CD4-positive, alpha-beta T cell (primary cell): ENCODE data around the gene CARS2. TPM values are rescaled to one million over a fixed set of nuclear protein-coding genes. Genes with fewer than 3 reads are reported as not detected.

Experiments used
- ATAC-seq: fragments of 200-7000 bp; cut with Tn5 transposase; one replicate; pipeline ENCODE4 v1.10.0; 2022; ENCODE audit warnings: mild to moderate bottlenecking; ENCODE audit not compliant: poor library complexity
- CTCF ChIA-PET: fragments of 350-600 bp; sonication (Branson Sonifier 250); formaldehyde crosslinking; loops from one replicate; lab custom pipeline; 2021; ENCODE audit warnings: antibody characterized with exemption, inconsistent platforms; lab: Charles Lee
- POLR2A ChIA-PET: fragments of 350-600 bp; sonication (Branson Sonifier 250); formaldehyde crosslinking; loops from one replicate; lab custom pipeline; 2021; ENCODE audit warnings: antibody characterized with exemption, inconsistent platforms; lab: Charles Lee
- DNase-seq, 14 experiments: peaks; one replicate each; pipeline ENCODE4 v3.0.0-alpha.2; 2013 to 2020; ENCODE audit warnings: mixed read lengths in 2 of 14
- H3K27ac ChIP-seq, 2 donors: one replicate each; pipeline versions ENCODE4 v1.5.1 to v1.7.0; 2013; ENCODE audit warnings: low read length in 2 of 2, low read depth in 1 of 2, mild to moderate bottlenecking in 1 of 2
- H3K27me3 ChIP-seq, 2 experiments: 1 replicate in 1 of 2; 2 replicates in 1 of 2; pipeline versions ENCODE4 v1.6.1 to v1.7.0; 2013; ENCODE audit warnings: low read length in 2 of 2, control low read depth in 1 of 2, mild to moderate bottlenecking in 1 of 2, moderate library complexity in 1 of 2; ENCODE audit not compliant: insufficient read depth in 2 of 2, control insufficient read depth in 1 of 2
- H3K36me3 ChIP-seq: one replicate; pipeline ENCODE4 v1.6.1; 2013; ENCODE audit warnings: low read length, control low read depth; ENCODE audit not compliant: insufficient read depth
- H3K4me1 ChIP-seq: one replicate; pipeline ENCODE4 v1.6.1; 2013; ENCODE audit warnings: low read length, control low read depth; ENCODE audit not compliant: insufficient read depth
- H3K4me3 ChIP-seq: one replicate; pipeline ENCODE4 v1.5.1; 2013; ENCODE audit warnings: mild to moderate bottlenecking, low read length, moderate library complexity
- H3K9me3 ChIP-seq, 2 experiments: 1 replicate in 1 of 2; 2 replicates in 1 of 2; pipeline versions ENCODE4 v1.6.1 to v1.7.0; 2013; ENCODE audit warnings: low read length in 2 of 2, mild to moderate bottlenecking in 2 of 2, control low read depth in 1 of 2, moderate library complexity in 1 of 2; ENCODE audit not compliant: control insufficient read depth in 1 of 2, insufficient read depth in 1 of 2
- H3K27ac Mint-ChIP-seq: one replicate; pipeline ENCODE4 v1.8.0; 2020; ENCODE audit warnings: mixed read lengths
- H3K27me3 Mint-ChIP-seq: one replicate; pipeline ENCODE4 v1.8.0; 2021; ENCODE audit warnings: mixed read lengths
- H3K36me3 Mint-ChIP-seq: one replicate; pipeline ENCODE4 v1.8.0; 2021; ENCODE audit warnings: low read depth, mixed read lengths
- H3K4me1 Mint-ChIP-seq: one replicate; pipeline ENCODE4 v1.8.0; 2021; ENCODE audit warnings: low read depth, mixed read lengths
- H3K4me3 Mint-ChIP-seq: one replicate; pipeline ENCODE4 v1.8.0; 2020; ENCODE audit warnings: mild to moderate bottlenecking, mixed read lengths
- H3K9me3 Mint-ChIP-seq: one replicate; pipeline ENCODE4 v1.8.0; 2020; ENCODE audit warnings: mixed read lengths
- intact Hi-C, 2 experiments: fragments of 100-400 bp; cut with DNase I in 1 of 2; cut with micrococcal nuclease in 1 of 2; formaldehyde crosslinking; loops; one replicate each; pipeline versions ENCODE4 v1.15.1 to v1.9.0; 2023 to 2025; cut with DNase I, micrococcal nuclease
- total RNA-seq, 174 experiments: library from RNA in 2 of 174; stranded (reverse) in 2 of 174; gene quantifications; one replicate each; pipeline ENCODE4 v1.2.3 and lab custom pipeline; 2021 to 2026
- TF ChIP-seq, protein P1 (sequence below): fragments of 200-600 bp; IDR thresholded peaks from one replicate; pipeline ENCODE4 v1.8.0; 2022; ENCODE audit warnings: antibody characterized with exemption, mild to moderate bottlenecking

The CARS2 gene
- total RNA-seq, 2 experiments from 2014 or later: 50.2 to 56.5 TPM

DNA sequence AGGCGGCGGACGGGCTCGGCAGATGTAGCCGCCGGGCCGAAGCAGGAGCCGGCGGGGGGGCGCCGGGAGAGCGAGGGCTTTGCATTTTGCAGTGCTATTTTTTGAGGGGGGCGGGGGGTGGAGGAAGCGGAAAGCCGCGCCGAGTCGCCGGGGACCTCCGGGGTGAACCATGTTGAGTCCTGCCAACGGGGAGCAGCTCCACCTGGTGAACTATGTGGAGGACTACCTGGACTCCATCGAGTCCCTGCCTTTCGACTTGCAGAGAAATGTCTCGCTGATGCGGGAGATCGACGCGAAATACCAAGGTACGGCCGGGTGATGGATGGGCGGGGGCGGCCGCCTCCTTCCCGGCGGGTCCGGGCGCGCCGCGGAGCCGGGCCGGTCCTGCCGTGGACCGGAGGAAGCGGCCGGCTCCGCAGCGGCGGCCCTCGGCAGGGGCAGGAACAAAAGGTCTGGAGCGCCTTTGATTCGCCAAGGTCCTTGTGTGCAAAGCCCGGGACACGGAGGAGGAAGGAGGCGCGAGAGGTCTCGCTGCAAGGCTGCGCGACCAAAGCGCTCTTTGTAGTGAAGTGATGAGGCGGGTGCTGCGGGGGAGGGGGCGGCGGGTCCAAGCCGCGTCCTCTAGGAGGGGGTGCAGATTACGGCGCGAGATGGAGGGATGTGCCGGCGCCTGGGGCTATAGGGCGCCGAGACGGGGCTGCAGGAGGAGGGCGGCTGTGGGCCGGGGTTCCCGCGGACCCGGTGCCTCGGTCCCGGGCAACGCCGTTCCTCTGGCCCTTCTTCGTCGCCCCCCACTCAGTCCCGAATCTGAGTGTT lies 8.3 kb upstream of the CARS2 start:
- no peaks in the 10 kb centered on the region for H3K27me3 ChIP-seq
- H3K9me3 Mint-ChIP-seq: no peaks in the 10 kb centered on the region
- ATAC-seq (peak; percentile 8), DNase-seq (peak; percentile 64 to 92 (median 76))
- peak overlapping the region; percentile 98 for H3K4me3 Mint-ChIP-seq
- H3K4me1 ChIP-seq: peaks cover 36% of the 10 kb centered on the region
- POLR2A ChIA-PET: interaction anchor here (1.0 to 3.1 kb wide), 7 partner anchors 9 to 475 kb away, joined by 3 to 55 read pairs (median 5); partner anchors contain the start of genes ANKRD10, CARS2 and RAB20
- peak overlapping the region; percentile 94 for H3K27ac Mint-ChIP-seq
- H3K9me3 ChIP-seq: peaks cover 0 to 6% of the 10 kb centered on the region in 2 experiments
- H3K36me3 Mint-ChIP-seq: peaks cover 37% of the 10 kb centered on the region
- intact Hi-C loops: loop anchor here (2.0 to 10.0 kb wide), 5 partner anchors 31 to 929 kb away; partner anchors contain the start of genes ANKRD10 (in 1 of the 2), IRS2 (in 1 of the 2) and NAXD (in 1 of the 2)
- H3K4me1 Mint-ChIP-seq: peaks cover 32% of the 10 kb centered on the region
- peaks cover 5% of the 10 kb centered on the region for H3K36me3 ChIP-seq
- H3K27me3 Mint-ChIP-seq: peaks cover 4% of the 10 kb centered on the region
- H3K27ac ChIP-seq: peak overlapping the region; percentile 89
- CTCF ChIA-PET: interaction anchor here (0.6 kb wide), 1 partner anchor 1221 kb away, joined by 3 read pairs; no protein-coding TSS in a partner anchor
- peak overlapping the region; percentile 96 for H3K4me3 ChIP-seq
- TF ChIP-seq, protein P1, sequence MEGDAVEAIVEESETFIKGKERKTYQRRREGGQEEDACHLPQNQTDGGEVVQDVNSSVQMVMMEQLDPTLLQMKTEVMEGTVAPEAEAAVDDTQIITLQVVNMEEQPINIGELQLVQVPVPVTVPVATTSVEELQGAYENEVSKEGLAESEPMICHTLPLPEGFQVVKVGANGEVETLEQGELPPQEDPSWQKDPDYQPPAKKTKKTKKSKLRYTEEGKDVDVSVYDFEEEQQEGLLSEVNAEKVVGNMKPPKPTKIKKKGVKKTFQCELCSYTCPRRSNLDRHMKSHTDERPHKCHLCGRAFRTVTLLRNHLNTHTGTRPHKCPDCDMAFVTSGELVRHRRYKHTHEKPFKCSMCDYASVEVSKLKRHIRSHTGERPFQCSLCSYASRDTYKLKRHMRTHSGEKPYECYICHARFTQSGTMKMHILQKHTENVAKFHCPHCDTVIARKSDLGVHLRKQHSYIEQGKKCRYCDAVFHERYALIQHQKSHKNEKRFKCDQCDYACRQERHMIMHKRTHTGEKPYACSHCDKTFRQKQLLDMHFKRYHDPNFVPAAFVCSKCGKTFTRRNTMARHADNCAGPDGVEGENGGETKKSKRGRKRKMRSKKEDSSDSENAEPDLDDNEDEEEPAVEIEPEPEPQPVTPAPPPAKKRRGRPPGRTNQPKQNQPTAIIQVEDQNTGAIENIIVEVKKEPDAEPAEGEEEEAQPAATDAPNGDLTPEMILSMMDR: peak; percentile 34

DNA sequence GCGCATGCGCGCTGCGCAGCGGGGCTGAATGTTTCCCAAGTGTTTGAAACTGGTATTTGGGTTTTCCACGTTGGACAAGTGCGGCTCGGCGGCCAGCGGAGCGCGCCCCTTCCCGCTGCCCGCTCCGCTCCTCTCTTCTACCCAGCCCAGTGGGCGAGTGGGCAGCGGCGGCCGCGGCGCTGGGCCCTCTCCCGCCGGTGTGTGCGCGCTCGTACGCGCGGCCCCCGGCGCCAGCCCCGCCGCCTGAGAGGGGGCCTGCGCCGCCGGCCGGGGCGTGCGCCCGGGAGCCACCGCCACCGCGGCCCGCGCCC lies 7.7 kb upstream of the CARS2 start, which contains the start of gene ING1:
TSS of gene ING1 (plus strand) at position 59 of the 311 bp plus-strand sequence. CDS start 450 bp downstream, outside the sequence.
- TF ChIP-seq, protein P1: no peak
- no peaks in the 10 kb centered on the region for H3K27me3 ChIP-seq
- Mint-ChIP-seq H3K27me3 (peaks cover 4% of the 10 kb centered on the region), H3K4me1 (peaks cover 30% of the 10 kb centered on the region), H3K36me3 (peaks cover 37% of the 10 kb centered on the region), H3K27ac (peak within 1 kb of the TSS; percentile 97), H3K9me3 (no peaks in the 10 kb centered on the region), H3K4me3 (peak within 1 kb of the TSS; percentile 98)
- H3K4me1 ChIP-seq: peaks cover 32% of the 10 kb centered on the region
- POLR2A ChIA-PET: interaction anchor here (1.0 to 3.1 kb wide), 4 partner anchors 9 to 475 kb away, joined by 3 to 55 read pairs (median 16); partner anchors contain the start of genes ANKRD10 and CARS2
- ATAC-seq: no peak
- intact Hi-C loops: loop anchor here (2.0 to 10.0 kb wide), 4 partner anchors 99 to 929 kb away; partner anchors contain the start of genes ANKRD10 (in 1 of the 2), IRS2 (in 1 of the 2) and NAXD (in 1 of the 2)
- peak within 1 kb of the TSS; percentile 96 for H3K4me3 ChIP-seq
- H3K36me3 ChIP-seq: no peaks in the 10 kb centered on the region
- no peaks in the 10 kb centered on the region for H3K9me3 ChIP-seq
- peak within 1 kb of the TSS; percentile 97 to 99 for H3K27ac ChIP-seq
- CTCF ChIA-PET: no interaction called here
- no peak for DNase-seq

DNA sequence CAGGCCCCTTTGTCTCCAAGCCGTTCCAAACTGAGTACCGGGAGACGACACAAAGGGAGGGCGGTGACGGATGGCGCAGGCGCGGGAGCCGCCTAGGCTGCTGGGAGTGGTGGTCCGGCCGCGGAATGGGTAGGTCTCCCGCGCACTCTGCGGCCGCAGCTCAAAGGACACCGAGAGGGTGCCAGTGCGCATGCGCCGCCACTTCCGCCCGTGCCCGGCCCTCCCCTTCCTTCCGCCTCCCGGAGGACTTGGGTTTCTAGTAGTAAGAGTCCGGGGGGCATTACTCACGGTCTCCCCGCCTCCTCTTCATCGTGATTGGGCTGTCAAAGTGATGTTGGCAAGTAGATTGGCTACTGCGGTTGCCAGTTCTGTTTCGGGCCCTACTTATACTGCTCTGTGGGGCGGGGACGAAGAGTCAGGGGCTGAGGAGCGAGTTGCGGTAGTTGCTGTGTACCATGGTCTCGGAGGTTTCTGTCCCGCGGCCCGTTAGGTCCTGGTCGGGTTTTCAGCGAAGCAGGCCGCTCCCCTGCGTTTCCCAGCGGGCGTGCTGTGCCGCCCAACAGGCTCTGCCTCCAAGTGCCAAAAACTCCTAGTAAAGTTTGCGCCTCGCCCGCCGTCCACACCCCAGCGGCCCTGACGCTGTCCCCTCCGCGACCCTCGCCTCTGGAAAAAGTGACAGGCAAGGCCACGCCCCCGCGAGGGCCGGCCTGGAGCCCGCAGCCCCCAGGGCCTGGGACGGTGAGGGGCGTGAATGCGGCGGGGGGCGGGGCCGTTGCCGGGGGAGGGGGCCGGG lies 7.1 kb upstream of the CARS2 start:
- TF ChIP-seq, protein P1: no peak
- ChIA-PET POLR2A (interaction anchor here (0.6 to 3.1 kb wide), 13 partner anchors 10 to 928 kb away, joined by 3 to 28 read pairs (median 4); partner anchors contain the start of genes ANKRD10 and NAXD), CTCF (no interaction called here)
- no peaks in the 10 kb centered on the region for H3K27me3 ChIP-seq
- no peaks in the 10 kb centered on the region for H3K9me3 ChIP-seq
- H3K4me3 ChIP-seq: peak overlapping the region; percentile 96
- peaks cover 4% of the 10 kb centered on the region for H3K27me3 Mint-ChIP-seq
- ATAC-seq (peak; percentile 64), DNase-seq (peak; percentile 98 to 100 (median 99))
- no peaks in the 10 kb centered on the region for H3K9me3 Mint-ChIP-seq
- peaks cover 29% of the 10 kb centered on the region for H3K4me1 Mint-ChIP-seq
- H3K4me1 ChIP-seq: peaks cover 30% of the 10 kb centered on the region
- intact Hi-C loops: loop anchor here (2.0 to 10.0 kb wide), 4 partner anchors 98 to 928 kb away; partner anchors contain the start of genes ANKRD10 (in 1 of the 2), IRS2 (in 1 of the 2) and NAXD (in 1 of the 2)
- H3K4me3 Mint-ChIP-seq: peak overlapping the region; percentile 98
- H3K36me3 Mint-ChIP-seq: peaks cover 37% of the 10 kb centered on the region
- peak overlapping the region; percentile 97 for H3K27ac Mint-ChIP-seq
- H3K27ac ChIP-seq: peak overlapping the region; percentile 97 to 99
- no peaks in the 10 kb centered on the region for H3K36me3 ChIP-seq
